ENCODE results near the gene SBF1. TPM values are rescaled to one million over a fixed set of nuclear protein-coding genes. Genes with fewer than 3 reads are reported as not detected.

The SBF1 gene
- total and polyA plus RNA-seq, 2 donors (not counting 1 experiment from before 2014, with no cell fraction given), result 110 to 254 TPM

DNA sequence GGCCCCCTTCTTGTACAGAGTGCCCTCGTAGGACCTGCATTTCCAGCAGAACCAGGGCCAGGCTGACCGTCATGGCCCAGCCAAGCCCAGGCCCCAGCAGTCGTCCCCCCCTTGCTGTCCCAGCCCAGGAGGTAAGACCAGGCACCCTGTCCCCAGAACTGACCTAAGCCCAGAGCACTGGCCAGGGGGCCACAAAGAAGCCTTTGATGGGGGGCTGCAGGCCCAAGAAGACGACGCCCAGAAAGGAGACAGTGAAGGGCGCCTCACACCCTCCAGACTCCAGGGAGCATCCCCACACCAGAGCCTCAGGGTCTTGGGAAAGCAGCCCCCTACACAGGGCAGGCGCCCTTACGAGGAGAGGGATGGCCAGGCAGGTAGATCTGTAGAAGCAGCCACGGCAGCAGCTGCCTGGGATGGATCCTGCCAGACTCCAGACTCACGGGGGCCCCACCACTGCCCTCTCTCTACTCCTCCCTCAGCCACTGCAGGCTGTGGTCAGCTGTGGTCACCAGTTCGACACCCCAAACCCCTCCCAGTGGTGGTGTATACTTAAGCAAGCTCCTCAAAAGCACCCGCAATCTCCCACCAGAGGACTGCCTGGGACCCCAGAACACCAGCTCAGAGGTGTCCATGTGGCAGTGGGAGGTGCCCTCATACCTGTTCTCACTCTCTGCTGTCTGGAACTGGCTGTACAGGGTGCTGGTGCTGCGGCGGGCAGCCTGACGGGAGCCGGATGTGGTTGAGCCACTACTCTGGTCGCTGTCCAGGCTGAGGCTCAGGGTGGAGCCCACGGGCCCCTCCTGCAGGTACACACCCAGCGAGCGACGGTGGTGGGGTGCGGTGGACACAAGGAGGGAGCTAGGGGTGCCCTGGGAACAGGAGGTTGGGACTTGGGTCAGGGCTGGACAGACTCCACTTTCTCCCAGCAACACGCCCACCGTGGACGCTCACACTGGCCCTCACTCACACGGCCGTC, 27.0 kb downstream of the SBF1 start:
- H3K4me2 ChIP-seq (replicated peaks; ENCODE audit: low read depth, low read length, poor library complexity, severe bottlenecking), result no peak overlapping the region
- no peaks in the 10 kb centered on the region for H3K9me3 ChIP-seq (ENCODE audit: control extremely low read depth in 1 of 3, control insufficient read depth in 2 of 3, insufficient read depth in 1 of 3, low read length in 2 of 3)
- intact Hi-C loops (cut with micrococcal nuclease), result loop anchor here (2.0 kb wide), 1 partner anchor 21 kb away; no protein-coding TSS in a partner anchor
- ChIA-PET CTCF (interaction anchor here (5.5 kb wide), 1 partner anchor 50 kb away, joined by 35 read pairs; no protein-coding TSS in a partner anchor), POLR2A (no interaction called here)
- H3K4me1 ChIP-seq (ENCODE audit: control insufficient read depth in 2 of 2, insufficient read depth in 2 of 2, low read length in 2 of 2), result peaks cover 13 to 24% of the 10 kb centered on the region in 2 donors
- ATAC-seq (ENCODE audit: low read depth) (no peak), DNase-seq (no peak)
- Mint-ChIP-seq H3K4me1 (peaks cover 24% of the 10 kb centered on the region), H3K9me3 (ENCODE audit: insufficient read depth) (no peaks in the 10 kb centered on the region), H3K4me3 (no peak overlapping the region), H3K27ac (peak overlapping the region; percentile 41), H3K27me3 (no peaks in the 10 kb centered on the region)
- H3K9ac ChIP-seq (ENCODE audit: low read length), result no peak overlapping the region
- H3K27ac ChIP-seq (ENCODE audit: low read length in 2 of 2), result no peak overlapping the region
- no peak overlapping the region for H3K4me3 ChIP-seq (ENCODE audit: control extremely low read depth in 1 of 5, extremely low read depth in 1 of 5, insufficient read depth in 1 of 5, low read depth in 2 of 5, low read length in 4 of 5)
- peaks cover 0 to 51% of the 10 kb centered on the region in 2 experiments for H3K36me3 ChIP-seq (replicated peaks in 1 of 2; ENCODE audit: control extremely low read depth in 1 of 2, control insufficient read depth in 1 of 2, extremely low read depth in 1 of 2, insufficient read depth in 2 of 2, low read length in 1 of 2)
- H4K20me1 ChIP-seq (ENCODE audit: control insufficient read depth, insufficient read depth, low read length, poor library complexity, severe bottlenecking), result peaks cover 43% of the 10 kb centered on the region
- H3K79me2 ChIP-seq (ENCODE audit: control insufficient read depth, insufficient read depth, low read length), result no peaks in the 10 kb centered on the region
- no peak overlapping the region for H2AFZ ChIP-seq (ENCODE audit: insufficient read depth, low read depth, low read length, poor library complexity, severe bottlenecking)
- no peak for TF ChIP-seq EZH2 (IDR thresholded peaks at IDR 0.05; ENCODE audit: borderline replicate concordance, insufficient read depth, low read depth, low read length, poor library complexity, severe bottlenecking)
- TF ChIP-seq, protein P1, sequence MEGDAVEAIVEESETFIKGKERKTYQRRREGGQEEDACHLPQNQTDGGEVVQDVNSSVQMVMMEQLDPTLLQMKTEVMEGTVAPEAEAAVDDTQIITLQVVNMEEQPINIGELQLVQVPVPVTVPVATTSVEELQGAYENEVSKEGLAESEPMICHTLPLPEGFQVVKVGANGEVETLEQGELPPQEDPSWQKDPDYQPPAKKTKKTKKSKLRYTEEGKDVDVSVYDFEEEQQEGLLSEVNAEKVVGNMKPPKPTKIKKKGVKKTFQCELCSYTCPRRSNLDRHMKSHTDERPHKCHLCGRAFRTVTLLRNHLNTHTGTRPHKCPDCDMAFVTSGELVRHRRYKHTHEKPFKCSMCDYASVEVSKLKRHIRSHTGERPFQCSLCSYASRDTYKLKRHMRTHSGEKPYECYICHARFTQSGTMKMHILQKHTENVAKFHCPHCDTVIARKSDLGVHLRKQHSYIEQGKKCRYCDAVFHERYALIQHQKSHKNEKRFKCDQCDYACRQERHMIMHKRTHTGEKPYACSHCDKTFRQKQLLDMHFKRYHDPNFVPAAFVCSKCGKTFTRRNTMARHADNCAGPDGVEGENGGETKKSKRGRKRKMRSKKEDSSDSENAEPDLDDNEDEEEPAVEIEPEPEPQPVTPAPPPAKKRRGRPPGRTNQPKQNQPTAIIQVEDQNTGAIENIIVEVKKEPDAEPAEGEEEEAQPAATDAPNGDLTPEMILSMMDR (IDR thresholded peaks at IDR 0.05), result no peak
- 96% methylated on average over 22 of the region's 27 CpGs for WGBS (ENCODE audit: insufficient coverage)
- H3K27me3 ChIP-seq (replicated peaks in 1 of 4; ENCODE audit: control extremely low read depth in 1 of 4, control insufficient read depth in 3 of 4, insufficient read depth in 4 of 4, low read length in 3 of 4), result no peaks in the 10 kb centered on the region

Data from B cell (primary cell).